ENCODE measurements around the gene DYNC1I1.
A peak's percentile ranks its signal among the peaks of the same experiment; 100 is the strongest.

Gene DYNC1I1

DNA sequence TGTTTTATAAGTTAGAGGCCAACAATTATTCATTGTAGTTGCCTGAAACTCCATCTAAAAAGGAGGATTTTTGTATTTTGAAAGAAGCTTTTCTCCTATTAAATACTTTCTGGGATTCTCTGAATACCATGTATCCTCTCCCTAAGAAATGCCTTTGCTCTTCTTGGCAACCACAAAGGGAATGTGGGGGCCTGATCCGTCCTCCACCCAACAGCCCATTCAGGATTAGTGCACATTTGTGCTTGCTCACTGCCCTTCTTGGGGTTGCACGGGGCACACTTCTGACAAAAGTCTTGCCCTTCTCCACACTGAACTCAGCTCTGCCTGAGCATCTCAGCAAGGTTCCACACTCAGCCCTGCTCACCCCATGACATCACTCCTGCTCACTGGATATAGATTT, 355.4 kb downstream of the DYNC1I1 start:
- H3K4me3 ChIP-seq (ENCODE audit: insufficient read length, low read depth) = no peak overlapping the region
- H3K9ac ChIP-seq (ENCODE audit: insufficient read length, low read depth) = no peak overlapping the region
- DNase-seq (ENCODE audit: low read depth, low spot score) = no peak
- H3K4me1 ChIP-seq (ENCODE audit: insufficient read depth, insufficient read length) = no peaks in the 10 kb centered on the region
- no peaks in the 10 kb centered on the region for H3K27me3 ChIP-seq (ENCODE audit: insufficient read depth, insufficient read length)
- TF ChIP-seq SUZ12 (IDR thresholded peaks at IDR 0.05; ENCODE audit: extremely low read depth, insufficient read depth, insufficient read length) = no peak
- no peak for TF ChIP-seq ZNF274 (IDR thresholded peaks at IDR 0.05; ENCODE audit: low read depth, low read length)
- TF ChIP-seq YY1 (IDR thresholded peaks at IDR 0.05; ENCODE audit: insufficient read depth, insufficient read length) = no peak
- no peaks in the 10 kb centered on the region for H3K9me3 ChIP-seq (ENCODE audit: insufficient read depth, low read length)
- peaks cover 15% of the 10 kb centered on the region for H3K36me3 ChIP-seq (ENCODE audit: insufficient read depth, insufficient read length, low read length)

GRCh38 chr7:96131525-96131924, 359.2 kb downstream of the DYNC1I1 start:
- Histone ChIP-seq H3K4me1 (ENCODE audit: insufficient read depth, insufficient read length) (no peaks in the 10 kb centered on the region), H3K9ac (ENCODE audit: insufficient read length, low read depth) (no peak overlapping the region), H3K9me3 (ENCODE audit: insufficient read depth, low read length) (0 out of 2 replicates have a peak, but pooled peaks cover under 1% of the 10 kb centered on the region), H3K36me3 (ENCODE audit: insufficient read depth, insufficient read length, low read length) (peaks cover 19% of the 10 kb centered on the region), H3K27me3 (ENCODE audit: insufficient read depth, insufficient read length) (no peaks in the 10 kb centered on the region), H3K4me3 (ENCODE audit: insufficient read length, low read depth) (no peak overlapping the region)
- no peak for DNase-seq (ENCODE audit: low read depth, low spot score)
- TF ChIP-seq YY1 (IDR thresholded peaks at IDR 0.05; ENCODE audit: insufficient read depth, insufficient read length) = no peak
- TF ChIP-seq SUZ12 (IDR thresholded peaks at IDR 0.05; ENCODE audit: extremely low read depth, insufficient read depth, insufficient read length) = no peak
- no peak for TF ChIP-seq ZNF274 (IDR thresholded peaks at IDR 0.05; ENCODE audit: low read depth, low read length)

- Histone ChIP-seq H3K4me1 (ENCODE audit: insufficient read depth, insufficient read length) (no peaks in the 10 kb centered on the region), H3K9ac (ENCODE audit: insufficient read length, low read depth) (no peak overlapping the region), H3K9me3 (ENCODE audit: insufficient read depth, low read length) (peaks cover 9% of the 10 kb centered on the region; the same call in 1 of the 2 replicates), H3K27me3 (ENCODE audit: insufficient read depth, insufficient read length) (no peaks in the 10 kb centered on the region), H3K4me3 (ENCODE audit: insufficient read length, low read depth) (no peak overlapping the region), H3K36me3 (ENCODE audit: insufficient read depth, insufficient read length, low read length) (peaks cover 18% of the 10 kb centered on the region)
- no peak for TF ChIP-seq ZNF274 (IDR thresholded peaks at IDR 0.05; ENCODE audit: low read depth, low read length)
- no peak for TF ChIP-seq YY1 (IDR thresholded peaks at IDR 0.05; ENCODE audit: insufficient read depth, insufficient read length)
- no peak for TF ChIP-seq SUZ12 (IDR thresholded peaks at IDR 0.05; ENCODE audit: extremely low read depth, insufficient read depth, insufficient read length)
- no peak for DNase-seq (ENCODE audit: low read depth, low spot score)
These were observed 362.9 kb downstream of the DYNC1I1 start for GRCh38 chr7:96135241-96135640.

GRCh38 chr7:96136600-96137239, 364.4 kb downstream of the DYNC1I1 start:
- Histone ChIP-seq H3K9ac (ENCODE audit: insufficient read length, low read depth) (no peak overlapping the region), H3K36me3 (ENCODE audit: insufficient read depth, insufficient read length, low read length) (peaks cover 7% of the 10 kb centered on the region), H3K4me1 (ENCODE audit: insufficient read depth, insufficient read length) (no peaks in the 10 kb centered on the region), H3K9me3 (ENCODE audit: insufficient read depth, low read length) (peaks cover 9% of the 10 kb centered on the region; the same call in 1 of the 2 replicates), H3K27me3 (ENCODE audit: insufficient read depth, insufficient read length) (no peaks in the 10 kb centered on the region), H3K4me3 (ENCODE audit: insufficient read length, low read depth) (no peak overlapping the region)
- no peak for DNase-seq (ENCODE audit: low read depth, low spot score)
- no peak for TF ChIP-seq ZNF274 (IDR thresholded peaks at IDR 0.05; ENCODE audit: low read depth, low read length)
- no peak for TF ChIP-seq YY1 (IDR thresholded peaks at IDR 0.05; ENCODE audit: insufficient read depth, insufficient read length)
- TF ChIP-seq SUZ12 (IDR thresholded peaks at IDR 0.05; ENCODE audit: extremely low read depth, insufficient read depth, insufficient read length) = no peak

DNA sequence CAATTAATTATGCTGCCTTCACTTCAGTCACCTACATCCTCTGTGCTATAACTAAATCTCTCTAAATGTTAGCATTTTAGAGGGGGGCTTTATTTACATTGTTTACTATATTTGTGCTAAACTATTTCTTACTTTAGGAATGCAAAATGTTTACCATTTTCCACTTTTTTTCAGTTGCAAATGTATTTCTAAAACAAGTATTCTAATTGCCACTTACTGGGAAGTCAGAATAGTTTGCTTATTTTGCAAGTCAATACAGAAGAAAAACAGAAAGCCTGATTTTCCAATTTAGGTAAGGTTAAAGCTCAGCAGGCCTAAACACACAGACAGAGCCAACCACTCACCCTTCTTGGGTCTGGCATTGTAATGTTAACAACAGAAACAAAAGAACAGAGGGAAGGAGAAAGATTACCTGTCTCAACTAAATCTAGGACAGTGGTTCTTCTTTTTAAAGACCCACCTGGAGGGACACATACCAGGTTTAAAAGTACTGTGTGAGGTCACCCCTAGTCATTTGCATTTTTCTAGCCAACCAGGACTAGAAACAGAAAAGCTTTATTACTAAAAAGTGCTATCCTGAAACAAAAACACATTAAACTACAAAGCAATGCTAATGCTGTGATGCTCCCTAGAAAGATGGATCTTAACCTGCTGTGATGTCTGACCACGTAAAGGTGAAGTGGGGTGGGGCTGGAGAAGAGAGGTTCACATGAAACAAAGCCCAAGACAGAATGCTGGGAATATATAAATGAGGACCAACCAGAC, 371.3 kb downstream of the DYNC1I1 start:
- Histone ChIP-seq H3K27me3 (ENCODE audit: insufficient read depth, insufficient read length) (peaks cover 14% of the 10 kb centered on the region), H3K9me3 (ENCODE audit: insufficient read depth, low read length) (peaks cover 23% of the 10 kb centered on the region; the same call in 1 of the 2 replicates), H3K9ac (ENCODE audit: insufficient read length, low read depth) (no peak overlapping the region), H3K36me3 (ENCODE audit: insufficient read depth, insufficient read length, low read length) (peaks cover 5% of the 10 kb centered on the region), H3K4me3 (ENCODE audit: insufficient read length, low read depth) (no peak overlapping the region), H3K4me1 (ENCODE audit: insufficient read depth, insufficient read length) (no peaks in the 10 kb centered on the region)
- DNase-seq (ENCODE audit: low read depth, low spot score) = peak; percentile 86
- TF ChIP-seq SUZ12 (IDR thresholded peaks at IDR 0.05; ENCODE audit: extremely low read depth, insufficient read depth, insufficient read length) (no peak), YY1 (IDR thresholded peaks at IDR 0.05; ENCODE audit: insufficient read depth, insufficient read length) (no peak), ZNF274 (IDR thresholded peaks at IDR 0.05; ENCODE audit: low read depth, low read length) (no peak)

DNA sequence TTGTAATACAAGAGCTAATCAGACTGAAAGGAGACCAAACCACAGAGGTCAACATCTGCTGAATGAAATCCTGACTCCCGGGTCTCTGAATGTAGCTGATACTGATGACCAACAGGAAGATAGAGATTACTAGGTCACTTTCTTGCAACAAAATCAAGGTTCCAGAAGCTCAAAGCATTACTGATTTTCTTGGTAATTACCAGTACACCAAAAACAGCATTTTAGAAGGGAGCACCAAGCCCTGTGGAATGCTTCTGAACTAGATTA, 371.8 kb downstream of the DYNC1I1 start:
- TF ChIP-seq SUZ12 (IDR thresholded peaks at IDR 0.05; ENCODE audit: extremely low read depth, insufficient read depth, insufficient read length) (no peak), YY1 (IDR thresholded peaks at IDR 0.05; ENCODE audit: insufficient read depth, insufficient read length) (no peak), ZNF274 (IDR thresholded peaks at IDR 0.05; ENCODE audit: low read depth, low read length) (no peak)
- H3K27me3 ChIP-seq (ENCODE audit: insufficient read depth, insufficient read length) = peaks cover 14% of the 10 kb centered on the region

More for the DNA sequence above, 371.8 kb downstream of the DYNC1I1 start:
- peaks cover 23% of the 10 kb centered on the region; the same call in 1 of the 2 replicates for H3K9me3 ChIP-seq (ENCODE audit: insufficient read depth, low read length)
- peaks cover 5% of the 10 kb centered on the region for H3K36me3 ChIP-seq (ENCODE audit: insufficient read depth, insufficient read length, low read length)
- no peaks in the 10 kb centered on the region for H3K4me1 ChIP-seq (ENCODE audit: insufficient read depth, insufficient read length)
- no peak overlapping the region for H3K9ac ChIP-seq (ENCODE audit: insufficient read length, low read depth)
- DNase-seq (ENCODE audit: low read depth, low spot score) = no peak
- no peak overlapping the region for H3K4me3 ChIP-seq (ENCODE audit: insufficient read length, low read depth)
